Activated gamma-delta T cell treated with Interleukin-2 at 50 U/mL for 16 hours (primary cell): Measurements from ENCODE around the gene CASK.
A peak's percentile ranks its signal among the peaks of the same experiment; 100 is the strongest.

Experiments used
- DNase-seq: peaks from one replicate; pipeline ENCODE4 v3.0.0-alpha.2; 2020

Gene CASK

GRCh38 chrX:41923211-41923977 lies at the start of gene CASK:
CASK (minus strand) TSS chrX:41923554; CDS start chrX:41922988, 566 bp downstream.
- peak; percentile 84 for DNase-seq

GRCh38 chrX:41971346-41971745 lies 48.0 kb upstream of the CASK start:
- no peak for DNase-seq

GRCh38 chrX:41970419-41970818 lies 47.1 kb upstream of the CASK start:
- DNase-seq: no peak

- no peak for DNase-seq
Observed at GRCh38 chrX:41963348-41963747, 40.0 kb upstream of the CASK start.

GRCh38 chrX:41960142-41960541 lies 36.8 kb upstream of the CASK start:
- no peak for DNase-seq

GRCh38 chrX:41958861-41959260 lies 35.5 kb upstream of the CASK start:
- no peak for DNase-seq

GRCh38 chrX:41956027-41956426 lies 32.7 kb upstream of the CASK start:
- no peak for DNase-seq

- DNase-seq: no peak
Observed at GRCh38 chrX:41952102-41952501, 28.7 kb upstream of the CASK start.

- no peak for DNase-seq
Observed at GRCh38 chrX:41946989-41947612, 23.7 kb upstream of the CASK start.

- no peak for DNase-seq
Observed at GRCh38 chrX:41946235-41946634, 22.9 kb upstream of the CASK start.

GRCh38 chrX:41935832-41936231 lies 12.5 kb upstream of the CASK start:
- no peak for DNase-seq

- no peak for DNase-seq
Observed at GRCh38 chrX:41933546-41933945, 10.2 kb upstream of the CASK start.

- DNase-seq: no peak
Observed at GRCh38 chrX:41932885-41933284, 9.5 kb upstream of the CASK start.

GRCh38 chrX:41931591-41931990 lies 8.2 kb upstream of the CASK start:
- DNase-seq: no peak

- DNase-seq: peak; percentile 15
Observed at GRCh38 chrX:41923978-41924683, 777 bp upstream of the CASK start.

GRCh38 chrX:41922431-41923151 lies 763 bp downstream of the CASK start:
- DNase-seq: peak; percentile 21

- peak; percentile 24 for DNase-seq
Observed at GRCh38 chrX:41921492-41922430, 1.6 kb downstream of the CASK start.

- DNase-seq: no peak
Observed at GRCh38 chrX:41919870-41920269, 3.5 kb downstream of the CASK start.

GRCh38 chrX:41917517-41917916 lies 5.8 kb downstream of the CASK start:
- DNase-seq: no peak

GRCh38 chrX:41913476-41913875 lies 9.9 kb downstream of the CASK start:
- no peak for DNase-seq

- no peak for DNase-seq
Observed at GRCh38 chrX:41912923-41913322, 10.4 kb downstream of the CASK start.

GRCh38 chrX:41909068-41909467 lies 14.3 kb downstream of the CASK start:
- no peak for DNase-seq
